ENCODE measurements around the gene GCNT2.

- TF ChIP-seq ZNF274 (IDR thresholded peaks at IDR 0.05; ENCODE audit: low read depth, low read length) = no peak
- TF ChIP-seq YY1 (IDR thresholded peaks at IDR 0.05; ENCODE audit: insufficient read depth, insufficient read length) = no peak
These were observed 63.5 kb downstream of the GCNT2 start for GRCh38 chr6:10584607-10585006.
